Activated CD4-positive, alpha-beta T cell treated with anti-CD3 and anti-CD28 coated beads, Interleukin-2, amount 50 U/mL, for 4 hours (primary cell): ENCODE results near the gene HABP4.

Experiments
- DNase-seq, 2 experiments: peaks; one replicate each; pipeline ENCODE4 v3.0.0-alpha.2; 2020

The HABP4 gene

DNA sequence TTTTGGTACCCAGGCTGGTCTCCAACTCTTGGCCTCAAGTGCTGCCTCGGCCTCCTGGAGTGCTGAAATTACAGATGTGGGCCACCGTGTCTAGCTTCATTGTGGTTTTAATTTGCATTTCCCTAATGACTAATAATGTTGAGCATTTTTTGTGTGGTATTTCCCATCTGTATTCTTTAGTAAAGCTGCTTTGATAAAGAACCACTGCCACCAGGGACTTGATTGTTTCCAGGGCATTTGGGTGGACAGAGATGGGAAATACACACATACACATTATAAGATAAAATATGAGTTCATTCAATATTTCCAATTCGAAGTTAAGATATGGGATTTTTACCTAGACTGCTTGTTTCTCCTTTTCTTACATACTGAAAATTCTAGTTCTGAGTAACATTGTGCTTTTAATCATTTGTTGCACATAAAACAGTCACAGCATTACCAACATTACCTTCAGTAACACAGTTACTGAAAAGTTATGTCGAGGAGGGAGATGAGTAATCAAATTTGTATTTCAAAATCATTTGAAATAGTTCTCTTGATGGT lies 28.9 kb downstream of the HABP4 start:
- no peak for DNase-seq

DNA sequence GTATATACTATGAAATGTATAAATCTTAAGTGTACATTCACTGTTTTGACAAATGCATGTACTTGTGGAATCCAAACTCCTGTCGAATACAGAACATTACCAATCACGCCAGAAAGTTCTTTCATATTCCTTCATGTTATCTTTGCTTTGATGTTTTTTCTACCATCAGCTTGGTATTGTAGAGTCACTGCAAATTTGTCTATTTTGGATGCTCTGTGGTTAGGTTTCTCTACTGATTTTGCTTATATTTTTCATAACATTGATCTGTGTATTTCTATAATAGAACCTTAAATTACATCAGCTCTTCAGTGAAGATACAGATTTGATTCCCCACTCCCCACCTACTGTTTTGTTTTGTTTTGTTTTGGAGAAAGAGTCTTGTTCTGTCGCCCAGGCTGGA lies 30.8 kb downstream of the HABP4 start:
- DNase-seq: no peak

DNA sequence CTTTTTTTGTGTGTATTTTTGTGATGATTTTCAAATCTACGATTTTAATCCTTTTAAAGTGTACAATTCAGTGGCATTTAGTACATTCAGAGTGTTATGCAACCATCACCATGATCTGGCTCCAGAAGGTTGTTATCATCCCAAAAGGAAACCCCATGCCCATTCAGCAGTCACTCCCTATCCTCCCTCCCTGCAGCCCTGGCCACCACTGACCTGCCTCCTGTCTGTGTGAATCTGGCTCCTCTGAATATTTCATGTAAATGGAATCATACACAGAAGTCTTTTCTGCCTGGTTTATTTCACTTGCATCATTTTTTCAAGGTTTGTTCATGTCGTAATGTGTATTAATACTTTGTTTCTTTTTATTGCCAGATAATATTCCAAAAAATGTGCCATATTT lies 32.5 kb downstream of the HABP4 start:
- DNase-seq: no peak

DNA sequence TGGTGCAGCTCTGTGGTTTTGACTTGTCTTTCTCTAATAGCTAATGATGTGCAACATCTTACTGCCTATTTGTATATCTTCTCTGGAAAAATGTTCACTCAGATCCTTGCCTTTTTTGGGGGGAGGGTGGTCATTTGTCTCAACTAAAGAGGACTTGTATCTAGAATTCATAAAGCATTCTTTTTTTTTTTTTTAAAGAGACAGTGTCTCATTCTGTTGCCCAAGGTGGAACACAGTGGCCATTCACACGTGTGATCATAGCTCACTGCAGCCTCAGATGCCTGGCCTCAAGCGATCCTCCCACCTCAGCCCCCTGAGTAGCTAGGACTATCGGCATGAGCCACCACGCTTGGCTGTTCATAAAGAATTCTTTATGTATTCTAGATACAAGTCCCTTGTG lies 33.2 kb downstream of the HABP4 start:
- no peak for DNase-seq

DNA sequence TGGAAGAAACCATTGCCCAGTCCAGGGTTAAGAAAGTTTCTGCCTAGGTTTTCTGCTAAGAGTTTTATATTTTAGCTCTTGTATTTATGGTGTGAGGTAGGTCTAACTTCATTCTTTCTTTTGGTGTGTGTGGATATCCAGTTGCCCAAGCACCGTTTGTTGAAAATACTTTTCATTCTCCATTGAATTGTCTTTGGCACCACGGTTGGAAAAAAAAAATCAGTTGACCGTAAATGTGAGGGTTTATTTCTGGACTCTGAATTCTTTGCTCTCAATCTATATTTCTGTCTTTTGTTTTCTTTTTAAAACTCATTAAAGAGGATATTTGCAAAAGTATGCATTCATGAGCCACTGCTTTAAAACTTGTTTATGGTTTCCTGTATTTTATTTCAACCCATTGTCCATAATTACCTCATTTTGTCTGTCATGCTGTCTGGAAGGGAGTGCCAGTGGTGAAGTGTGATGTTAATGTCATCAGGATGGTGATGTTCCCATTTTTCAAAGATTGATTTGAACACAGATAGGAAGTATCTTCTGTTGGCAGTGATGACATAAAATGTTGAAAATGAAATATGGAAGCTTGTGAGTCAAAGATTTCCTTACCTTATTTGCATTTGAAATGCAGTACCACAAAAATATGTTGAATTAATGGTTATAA lies 33.9 kb downstream of the HABP4 start:
- no peak for DNase-seq

DNA sequence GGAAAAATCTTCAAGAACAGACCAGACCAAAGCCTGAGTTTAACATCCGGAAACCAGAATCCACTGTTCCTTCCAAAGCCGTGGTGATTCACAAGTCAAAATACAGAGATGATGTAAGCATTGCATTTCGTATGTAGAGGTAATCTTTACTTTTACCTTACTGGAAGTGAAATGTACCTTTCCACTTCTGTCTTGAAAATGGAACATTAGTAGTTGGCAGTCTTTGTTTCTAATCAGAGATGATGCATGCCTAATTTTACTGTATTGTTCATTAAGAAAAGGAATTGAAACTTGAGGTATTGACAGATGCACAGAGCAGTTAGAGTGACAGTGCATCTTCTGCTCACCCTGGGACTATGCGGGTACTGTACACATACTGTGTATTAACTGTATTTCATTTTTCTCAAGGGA lies 34.6 kb downstream of the HABP4 start:
- DNase-seq: no peak

DNA sequence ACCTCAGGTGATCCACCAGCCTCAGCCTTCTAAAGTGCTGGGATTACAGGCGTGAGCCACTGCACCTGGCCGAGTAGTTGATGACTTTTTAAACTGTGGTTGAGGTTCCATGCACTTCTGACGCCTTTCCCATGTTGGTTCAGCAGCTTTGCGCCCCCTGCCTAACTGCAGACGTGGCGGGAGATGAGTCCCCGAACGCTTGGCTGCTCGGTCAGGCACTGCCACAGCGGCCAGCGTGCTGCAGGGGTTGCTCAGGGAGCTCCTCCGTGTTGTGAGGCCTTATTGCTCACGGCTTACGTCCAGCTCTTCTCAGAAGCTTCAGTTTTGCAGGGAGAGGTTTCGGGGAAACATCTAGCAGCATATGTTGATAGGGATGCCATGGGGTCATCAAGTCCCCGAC lies 35.3 kb downstream of the HABP4 start:
- DNase-seq: no peak

DNA sequence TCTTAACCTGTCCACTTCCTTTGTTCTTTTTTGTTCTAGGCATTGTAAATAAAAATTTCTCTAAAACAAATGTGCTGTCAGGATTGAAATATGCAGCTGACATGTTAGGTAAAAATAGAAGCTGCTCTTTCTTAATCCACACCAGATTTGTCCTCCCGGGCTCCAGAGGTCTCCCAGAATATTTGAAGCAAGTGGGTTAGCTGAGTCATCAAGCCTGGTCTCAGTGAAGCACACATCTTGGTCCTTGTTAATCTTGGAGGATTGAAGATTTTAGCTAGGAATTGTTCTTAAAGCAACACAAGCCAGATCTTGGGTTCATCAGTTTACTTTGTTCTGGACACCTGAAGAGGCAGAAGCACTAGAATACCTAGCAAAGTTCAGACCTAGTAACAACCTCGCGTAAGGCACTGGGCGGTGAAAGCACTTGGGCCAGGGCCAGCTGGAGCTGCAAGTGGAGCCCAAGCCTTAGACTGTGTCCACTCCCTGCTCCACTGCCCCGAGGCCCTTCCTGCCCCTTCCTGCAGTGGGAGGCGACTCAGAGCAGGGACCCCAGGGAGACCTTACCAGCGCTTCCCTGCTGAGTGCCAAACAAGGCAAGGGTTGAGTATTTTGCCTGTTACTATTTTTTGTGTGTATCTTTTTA lies 36.5 kb downstream of the HABP4 start:
- no peak for DNase-seq

DNA sequence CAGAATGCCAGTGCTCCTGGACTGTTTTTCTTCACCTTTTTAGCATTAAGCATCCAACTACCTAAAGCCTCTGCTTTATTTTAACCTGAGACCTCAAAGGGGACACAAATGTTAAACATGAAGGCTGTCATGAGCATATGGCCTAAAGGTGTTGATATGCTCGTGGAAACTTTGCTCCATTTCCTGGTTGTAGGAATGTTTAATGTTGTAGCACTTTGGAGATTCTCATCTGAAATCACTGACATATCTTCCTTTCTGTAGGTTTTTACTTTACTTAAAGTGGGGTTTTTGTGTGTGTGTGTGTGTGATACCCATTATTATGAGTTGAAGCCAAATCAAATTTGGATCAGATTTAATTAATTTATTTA lies 37.0 kb downstream of the HABP4 start:
- DNase-seq: no peak

DNA sequence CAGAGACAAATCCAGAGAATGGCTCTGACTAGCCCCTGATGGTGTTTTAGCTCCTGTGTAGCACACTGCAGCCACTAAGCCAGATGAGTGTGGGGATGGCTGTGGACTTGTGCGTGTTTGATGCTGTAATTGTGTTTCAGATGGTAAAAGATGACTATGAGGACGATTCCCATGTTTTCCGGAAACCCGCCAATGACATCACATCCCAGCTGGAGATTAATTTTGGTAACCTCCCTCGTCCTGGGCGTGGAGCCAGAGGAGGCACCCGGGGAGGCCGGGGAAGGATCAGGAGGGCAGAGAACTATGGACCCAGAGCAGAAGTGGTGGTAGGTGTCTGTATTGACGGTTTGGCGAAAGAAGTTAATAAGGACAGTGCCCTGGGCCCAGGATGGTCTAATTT lies 38.0 kb downstream of the HABP4 start:
- DNase-seq: no peak

DNA sequence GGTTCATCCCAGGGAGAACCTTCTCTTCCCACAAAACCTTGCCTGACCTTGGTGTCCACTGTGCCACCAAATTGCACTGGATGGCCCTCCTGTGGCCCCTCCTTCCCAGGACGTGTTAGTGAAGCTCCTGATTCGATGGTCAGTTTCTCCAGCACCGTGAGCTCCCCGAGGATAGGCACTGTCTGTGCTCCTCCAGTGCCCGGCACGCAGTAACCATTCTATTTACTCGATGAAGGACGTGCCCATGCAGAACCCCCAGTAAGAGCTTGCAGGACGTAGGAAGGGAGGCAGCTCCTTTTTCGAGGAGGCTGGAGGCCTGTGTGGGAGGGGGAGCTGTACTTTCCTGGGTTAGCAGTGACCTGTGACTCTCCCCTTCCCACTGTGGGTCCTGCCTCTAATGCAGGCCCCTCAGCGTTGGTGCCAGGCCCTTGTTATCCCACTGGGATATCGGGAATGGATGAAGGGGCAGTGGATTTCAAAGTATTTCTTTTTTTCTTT lies 39.6 kb downstream of the HABP4 start:
- DNase-seq: no peak

DNA sequence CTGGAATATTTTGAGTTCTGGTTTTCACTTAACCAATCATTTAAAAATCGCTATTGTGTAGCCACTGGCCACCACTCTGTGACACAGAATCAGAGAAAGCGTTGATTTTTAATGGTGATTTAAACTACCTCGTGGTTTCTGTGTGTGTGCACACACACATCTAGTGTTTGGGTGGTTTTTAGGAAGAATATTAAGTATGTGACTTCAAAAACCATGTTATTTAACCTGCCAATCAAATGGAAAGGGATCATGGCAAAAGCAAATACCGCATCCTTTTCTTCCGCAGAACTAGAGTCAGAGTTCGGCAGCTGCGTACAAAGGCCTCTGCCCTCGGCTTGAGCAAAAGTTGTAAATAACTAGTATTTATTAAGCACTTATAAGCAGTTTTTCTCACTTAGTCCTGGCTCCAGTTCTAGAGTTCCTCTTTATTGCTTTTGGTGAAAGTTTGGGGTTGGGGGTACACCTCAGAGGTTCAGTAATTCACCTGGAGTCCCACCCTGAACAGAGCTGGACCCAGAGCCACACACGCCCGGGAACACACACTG lies 40.6 kb downstream of the HABP4 start:
- DNase-seq: no peak

DNA sequence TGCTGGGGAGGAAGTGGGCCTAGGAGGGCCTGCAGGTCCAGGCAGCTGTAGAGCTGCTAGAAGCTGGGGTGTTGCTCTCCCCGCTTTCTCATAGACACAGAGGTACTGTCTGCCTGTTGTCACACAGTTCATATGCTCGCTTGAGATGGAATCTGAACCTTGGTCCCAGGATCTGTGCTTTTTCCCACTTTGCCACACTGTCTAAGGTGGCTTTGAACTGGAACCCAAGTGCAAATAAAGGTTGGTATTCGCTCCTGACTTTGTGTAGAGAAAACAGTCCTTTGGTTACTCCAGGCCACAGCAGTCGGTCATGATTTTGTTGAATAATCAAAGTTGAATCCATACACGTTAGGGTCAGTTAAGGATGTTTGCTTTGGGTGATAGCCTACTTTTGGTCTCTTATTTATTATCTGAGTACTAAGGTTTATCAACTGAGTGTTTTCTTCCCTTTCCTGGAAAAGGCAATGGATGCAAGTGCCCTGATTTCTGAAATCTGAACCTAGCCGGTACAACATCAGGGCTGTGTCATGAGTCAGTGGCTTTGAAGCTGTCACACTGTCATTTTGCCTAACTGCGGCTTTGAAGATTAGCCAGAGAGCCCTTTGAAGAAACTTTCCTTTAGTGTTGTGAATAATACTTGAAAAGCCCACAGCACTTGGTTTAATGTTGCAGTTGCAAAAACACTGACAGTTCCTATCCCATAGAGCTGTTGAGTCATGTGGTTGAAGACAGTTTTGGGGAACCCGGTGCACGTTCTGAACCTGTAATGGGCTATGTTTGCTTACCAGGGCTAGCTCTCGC lies 41.3 kb downstream of the HABP4 start:
- DNase-seq: peak in 1 of 2 experiments; percentile 2

DNA sequence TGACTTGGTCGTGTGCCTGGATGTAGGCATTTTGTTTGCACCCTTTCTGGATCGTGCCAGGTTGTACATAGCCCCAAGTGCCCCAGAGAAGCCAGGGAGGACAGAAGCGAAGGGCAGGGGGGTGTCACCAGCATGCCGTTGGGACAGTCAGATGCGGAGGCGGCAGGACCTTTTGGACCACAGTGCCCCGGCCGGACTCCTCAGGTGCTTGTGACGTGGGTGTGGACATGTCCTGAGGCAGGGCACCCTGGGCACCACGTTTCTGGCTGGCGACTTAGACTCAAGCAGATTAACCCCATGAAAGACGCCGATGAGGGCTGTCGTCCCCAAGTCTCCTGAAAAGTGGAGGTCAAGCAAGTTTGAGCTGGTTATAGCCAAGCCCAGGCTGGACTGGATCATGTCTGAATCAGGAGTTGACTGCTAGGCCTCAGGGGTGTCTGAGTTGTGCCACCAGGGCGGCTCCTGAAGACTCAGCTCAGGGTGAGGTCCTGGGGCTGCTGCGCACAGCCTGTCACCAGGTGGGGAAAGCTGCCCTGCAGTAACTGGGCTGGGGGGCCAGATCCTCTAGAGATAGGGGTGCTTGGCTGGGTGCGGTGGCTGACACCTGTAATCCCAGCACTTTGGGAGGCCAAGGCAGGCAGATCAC lies 42.0 kb downstream of the HABP4 start:
- DNase-seq: no peak

DNA sequence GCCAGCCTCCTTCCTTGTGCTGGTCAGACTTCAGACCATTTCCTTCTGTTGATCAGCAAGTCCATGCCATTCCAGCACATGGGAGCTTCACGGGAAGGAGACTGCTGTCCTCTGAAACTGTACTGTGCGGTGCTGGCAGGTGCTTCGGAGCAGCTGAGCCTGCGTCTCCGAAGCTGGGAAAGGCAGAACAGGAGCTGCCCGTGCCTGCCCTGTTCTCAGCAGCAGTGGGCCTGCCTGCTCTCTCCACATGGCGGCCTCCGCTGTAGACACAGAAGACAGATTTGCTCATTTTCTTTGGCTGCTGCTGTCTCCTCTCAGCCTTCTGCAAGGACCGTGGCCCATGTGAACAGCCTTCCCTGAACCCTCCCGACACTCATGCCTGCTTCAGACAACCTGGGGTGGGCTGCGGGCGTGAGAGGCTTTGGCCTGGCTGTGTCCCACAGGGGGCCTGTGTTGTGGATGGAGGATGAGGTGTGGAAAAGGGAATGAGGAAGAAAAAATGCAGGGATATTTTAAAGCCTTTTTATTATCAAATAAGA lies 43.1 kb downstream of the HABP4 start:
- no peak for DNase-seq

DNA sequence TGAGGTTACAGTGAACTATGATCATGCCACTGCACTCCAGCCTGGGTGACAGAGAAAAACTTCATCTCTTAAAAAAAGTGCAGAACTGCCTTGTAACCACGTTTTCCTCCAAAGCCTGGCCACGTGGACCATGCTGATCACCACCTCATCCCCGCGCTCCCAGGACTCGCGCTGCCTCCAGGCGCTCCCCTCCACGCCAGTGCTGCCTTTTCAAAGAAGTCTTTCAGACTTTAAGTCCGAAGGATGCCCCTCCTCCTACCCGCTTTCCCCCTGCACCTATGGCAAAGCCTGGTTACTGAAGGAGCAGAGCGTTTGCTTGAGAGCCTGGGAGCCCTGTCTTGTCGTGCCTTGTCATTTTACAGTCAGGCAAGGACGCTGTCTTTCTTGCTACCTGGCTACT lies 43.8 kb downstream of the HABP4 start:
- DNase-seq: no peak

DNA sequence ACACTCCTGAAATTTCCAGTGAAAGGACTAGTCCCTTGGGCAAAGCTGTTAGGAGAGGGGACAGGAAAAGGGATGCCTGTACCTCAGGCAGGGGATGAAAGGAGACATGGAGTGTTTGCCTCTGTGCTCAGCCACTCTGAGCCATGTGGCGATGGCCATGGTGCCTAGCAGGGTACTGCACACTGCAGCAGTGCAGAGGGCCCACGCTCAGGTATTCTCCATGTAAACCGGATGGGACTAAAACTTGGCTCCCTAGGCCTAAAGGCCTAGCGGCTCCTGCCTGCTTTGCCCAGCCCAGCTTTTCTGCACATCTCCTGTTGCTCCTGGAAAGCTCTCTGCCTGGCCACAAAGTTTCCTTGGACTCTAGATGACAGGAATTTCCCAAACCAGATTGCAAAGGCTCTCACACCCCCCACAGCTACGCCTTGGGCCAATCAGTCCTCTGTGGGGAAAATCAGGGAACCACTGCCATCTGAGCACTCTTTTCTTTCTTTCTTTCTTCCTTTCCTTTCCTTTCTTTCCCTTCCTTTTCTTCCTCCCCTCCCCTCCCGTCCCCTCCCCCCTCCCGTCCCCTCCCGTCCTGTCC lies 44.3 kb downstream of the HABP4 start:
- DNase-seq: no peak

DNA sequence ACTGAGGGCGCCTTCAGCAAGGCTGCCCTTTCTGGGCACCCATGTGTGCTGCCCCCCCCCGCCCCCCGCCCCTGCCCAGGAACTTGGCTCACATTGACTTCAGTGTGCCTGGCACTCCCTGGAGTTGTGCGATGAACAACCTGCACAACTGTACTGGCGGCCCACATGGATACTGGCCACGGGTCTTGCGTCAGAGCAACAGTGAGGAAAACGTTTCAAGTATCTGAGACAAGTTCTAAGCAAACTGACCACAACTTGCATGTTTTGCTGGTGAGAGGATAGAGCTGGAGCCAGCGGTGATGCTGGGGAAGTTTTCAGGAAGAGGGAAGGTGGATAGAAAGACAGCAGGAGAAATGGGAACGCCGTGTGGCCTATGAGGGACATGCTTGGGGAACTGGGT lies 45.4 kb downstream of the HABP4 start:
- no peak for DNase-seq

DNA sequence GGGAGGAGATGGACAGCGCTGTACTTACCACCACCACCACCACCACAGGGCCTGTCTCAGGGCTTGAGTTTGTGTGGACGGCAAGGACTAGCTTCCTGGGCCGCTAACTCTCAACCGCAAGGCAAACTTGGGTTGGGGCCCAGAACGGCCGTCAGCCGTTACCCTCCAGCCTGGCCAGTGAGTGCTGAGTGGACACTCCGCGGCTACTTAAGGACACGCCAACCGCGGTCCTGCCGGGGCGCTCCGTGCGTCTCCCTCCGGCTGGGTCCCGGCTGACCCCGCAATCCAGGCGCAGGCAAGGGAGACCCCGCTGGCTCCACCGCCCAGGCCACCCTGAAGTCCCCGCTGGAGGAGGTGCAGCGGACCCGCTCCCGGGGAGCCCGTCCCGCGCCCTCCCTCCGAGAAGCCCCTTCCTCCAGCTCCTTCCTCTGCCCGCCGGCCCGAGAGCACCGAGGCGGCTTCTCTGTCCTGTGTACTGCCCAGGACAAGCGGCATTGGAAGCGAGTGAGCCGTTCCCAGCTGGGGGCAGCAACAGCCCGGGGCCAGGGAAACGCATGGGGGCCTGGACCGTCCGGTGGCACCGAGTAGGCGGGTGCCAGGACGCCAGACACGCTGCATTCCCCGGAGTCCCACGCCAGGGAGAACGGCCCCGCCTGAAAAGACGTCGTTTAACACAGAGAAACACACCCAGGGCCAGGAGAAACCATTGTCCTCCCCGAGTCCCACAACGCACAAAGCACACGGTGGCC lies 46.6 kb downstream of the HABP4 start:
- no peak for DNase-seq

DNA sequence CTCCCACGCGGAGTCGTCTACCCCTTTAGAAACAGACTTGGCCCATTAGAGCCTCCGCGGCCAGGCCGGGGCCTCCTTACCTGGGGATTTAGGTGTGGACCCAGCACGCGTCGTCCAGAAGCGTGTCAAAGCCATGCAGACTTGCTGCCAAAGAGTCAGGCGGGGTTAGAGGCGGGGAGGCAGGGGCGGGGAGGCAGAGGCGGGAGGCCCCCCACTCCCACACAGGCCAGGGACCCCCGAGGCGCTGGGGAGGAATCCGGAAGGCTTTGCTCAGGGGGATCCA lies 47.1 kb downstream of the HABP4 start:
- DNase-seq: no peak

DNA sequence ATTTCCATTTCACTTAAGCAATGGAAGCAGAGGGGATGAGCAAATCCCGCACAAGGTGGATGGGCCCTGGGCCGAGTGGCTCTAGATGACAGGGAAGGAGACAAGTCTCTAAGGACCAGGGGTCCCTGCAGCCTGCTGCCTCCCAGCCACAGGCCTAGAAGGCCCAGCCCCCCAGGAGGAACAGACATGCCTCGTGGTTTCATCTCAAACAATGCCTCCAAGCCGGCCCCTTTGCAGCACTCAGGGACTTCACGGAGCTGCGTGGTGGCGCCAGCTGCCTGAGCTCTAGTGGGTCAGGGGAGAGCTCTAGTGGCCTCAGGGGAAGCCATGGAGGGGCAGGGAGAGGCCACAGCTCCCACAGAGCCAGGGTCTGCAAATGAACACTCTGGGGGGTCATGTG lies 48.8 kb downstream of the HABP4 start:
- no peak for DNase-seq

DNA sequence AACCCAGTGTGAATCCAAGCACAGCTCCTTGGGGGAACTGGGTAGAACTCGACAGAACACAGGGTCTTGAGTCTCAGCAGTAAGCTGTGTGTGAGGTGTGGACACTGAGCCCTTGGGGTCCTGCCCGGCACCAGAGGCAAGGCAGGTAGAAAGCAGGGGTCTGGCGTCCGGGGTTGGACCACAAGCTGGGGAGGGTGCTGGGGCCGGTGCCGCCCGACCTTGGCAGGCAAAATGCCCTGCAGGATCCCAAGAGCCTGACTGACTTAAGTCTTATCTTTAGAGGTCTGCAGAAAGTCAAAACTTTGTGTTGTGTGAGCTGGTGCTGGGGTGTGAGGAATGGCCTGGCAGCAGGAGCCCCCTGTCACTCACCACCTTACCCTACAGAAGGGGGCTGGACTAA lies 49.3 kb downstream of the HABP4 start:
- no peak for DNase-seq
